Lung microvascular endothelial cell (primary cell): ENCODE results near the gene PNCK. TPM values are rescaled to one million over a fixed set of nuclear protein-coding genes. Genes with fewer than 3 reads are reported as not detected.

Experiments
- DNase-seq, 2 donors: peaks; one replicate each; pipeline versions ENCODE4 v3.0.0 to v3.0.0-alpha.2; 2010; ENCODE audit warnings: low read depth in 2 of 2
- total RNA-seq: library from RNA; depleted of rRNA; stranded (reverse); fragments of >200 nt; gene quantifications from 2 replicates; pipeline ENCODE4 v1.2.1, GENCODE V29; 2014

Gene PNCK
- total RNA-seq, 1 donor from 2014 or later, result not detected

- DNase-seq, result no peak
Observed at GRCh38 chrX:153628665-153629064, 44.9 kb downstream of the PNCK start.

- no peak for DNase-seq
Observed at GRCh38 chrX:153628129-153628528, 45.5 kb downstream of the PNCK start.

GRCh38 chrX:153627675-153628111, 45.9 kb downstream of the PNCK start:
- no peak for DNase-seq

GRCh38 chrX:153626863-153627674, 46.5 kb downstream of the PNCK start:
- DNase-seq, result no peak

- no peak for DNase-seq
Observed at GRCh38 chrX:153626025-153626633, 47.5 kb downstream of the PNCK start.

GRCh38 chrX:153625271-153626024, 48.2 kb downstream of the PNCK start:
- DNase-seq, result no peak

GRCh38 chrX:153624196-153625091, 49.2 kb downstream of the PNCK start:
- no peak for DNase-seq

GRCh38 chrX:153623310-153624029, 50.1 kb downstream of the PNCK start:
- DNase-seq, result no peak

- DNase-seq, result no peak
Observed at GRCh38 chrX:153622661-153623309, 50.8 kb downstream of the PNCK start.

- DNase-seq, result no peak
Observed at GRCh38 chrX:153621949-153622598, 51.5 kb downstream of the PNCK start.

GRCh38 chrX:153620576-153620975, 53.0 kb downstream of the PNCK start:
- DNase-seq, result no peak

Other genes with a start within 250 kb of the PNCK start
- gene TREX2, start 227.8 kb downstream of the PNCK start, total RNA-seq, result 4.4 and 7.7 TPM in 2 replicates
- gene HAUS7, start 203.2 kb downstream of the PNCK start, total RNA-seq, result 7.8 and 11.3 TPM in 2 replicates
- 15.3 TPM in 2 replicates for gene BGN, start 178.8 kb downstream of the PNCK start, total RNA-seq
- gene ATP2B3, start 156.2 kb downstream of the PNCK start, total RNA-seq, result not detected in 2 replicates
- gene CCNQ, start 74.7 kb downstream of the PNCK start, total RNA-seq, result 31.9 and 33.1 TPM in 2 replicates
- gene DUSP9, start 26.6 kb downstream of the PNCK start, total RNA-seq, result under 0.01 TPM in 2 replicates
- 2.4 TPM in 2 replicates for gene SLC6A8, start 14.1 kb upstream of the PNCK start, total RNA-seq
- 236 and 400 TPM in 2 replicates for gene BCAP31, start 50.6 kb upstream of the PNCK start, total RNA-seq
- gene ABCD1, start 51.0 kb upstream of the PNCK start, total RNA-seq, result 4.8 and 6.2 TPM in 2 replicates
- gene PLXNB3, start 90.4 kb upstream of the PNCK start, total RNA-seq, result 2.4 and 4.4 TPM in 2 replicates
- gene SRPK3, start 107.2 kb upstream of the PNCK start, total RNA-seq, result under 0.01 and 0.40 TPM in 2 replicates
- gene IDH3G, start 120.6 kb upstream of the PNCK start, total RNA-seq, result 27.0 and 29.9 TPM in 2 replicates
- gene SSR4, start 120.9 kb upstream of the PNCK start, total RNA-seq, result 178 and 209 TPM in 2 replicates
- 0.22 and 0.60 TPM in 2 replicates for gene PDZD4, start 156.7 kb upstream of the PNCK start, total RNA-seq
- under 0.01 TPM in 2 replicates for gene L1CAM, start 212.4 kb upstream of the PNCK start, total RNA-seq
- gene AVPR2, start 230.9 kb upstream of the PNCK start, total RNA-seq, result 0.22 and 0.99 TPM in 2 replicates